ENCODE results near the gene FOXP1.

DNA sequence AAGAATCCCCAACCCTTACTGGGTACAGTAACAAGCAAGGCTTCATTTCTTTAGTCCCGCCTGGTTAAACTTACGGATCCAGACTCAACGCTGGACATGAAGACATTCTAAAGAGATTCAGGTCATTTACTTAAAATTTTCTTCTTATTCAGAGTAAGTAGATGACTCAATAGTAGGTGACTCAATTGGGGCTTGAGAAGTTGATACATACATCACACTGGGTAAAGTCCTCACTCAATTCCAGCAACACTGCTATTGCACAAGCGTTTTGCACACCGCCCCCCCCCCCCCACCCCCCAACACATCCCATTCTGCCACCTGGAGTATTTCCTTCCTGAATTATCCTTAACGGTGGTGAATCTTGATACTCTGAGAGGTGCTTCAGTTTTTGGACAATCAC is 610.0 kb downstream of the FOXP1 start:
- TF ChIP-seq TARDBP (IDR thresholded peaks at IDR 0.05) = no peak
- no peak for TF ChIP-seq FOXM1 (IDR thresholded peaks at IDR 0.05; ENCODE audit: borderline replicate concordance)
- no peak for TF ChIP-seq NFRKB (IDR thresholded peaks at IDR 0.05)
- TF ChIP-seq FOXA1 (IDR thresholded peaks at IDR 0.05) = no peak
- no peak for TF ChIP-seq FOXK2 (IDR thresholded peaks at IDR 0.05)
- no peak for TF ChIP-seq BHLHE40 (IDR thresholded peaks at IDR 0.05; ENCODE audit: borderline replicate concordance)
- no peak for TF ChIP-seq ARNT (IDR thresholded peaks at IDR 0.05)
- TF ChIP-seq ELF4 (IDR thresholded peaks at IDR 0.05) = no peak
- TF ChIP-seq, protein P1, sequence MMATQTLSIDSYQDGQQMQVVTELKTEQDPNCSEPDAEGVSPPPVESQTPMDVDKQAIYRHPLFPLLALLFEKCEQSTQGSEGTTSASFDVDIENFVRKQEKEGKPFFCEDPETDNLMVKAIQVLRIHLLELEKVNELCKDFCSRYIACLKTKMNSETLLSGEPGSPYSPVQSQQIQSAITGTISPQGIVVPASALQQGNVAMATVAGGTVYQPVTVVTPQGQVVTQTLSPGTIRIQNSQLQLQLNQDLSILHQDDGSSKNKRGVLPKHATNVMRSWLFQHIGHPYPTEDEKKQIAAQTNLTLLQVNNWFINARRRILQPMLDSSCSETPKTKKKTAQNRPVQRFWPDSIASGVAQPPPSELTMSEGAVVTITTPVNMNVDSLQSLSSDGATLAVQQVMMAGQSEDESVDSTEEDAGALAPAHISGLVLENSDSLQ (IDR thresholded peaks at IDR 0.05) = no peak
- no peak for TF ChIP-seq SP1 (IDR thresholded peaks at IDR 0.05)

Data from HEK293T (cell line).